Measurements from ENCODE around the gene LBHD2.

- TF ChIP-seq CTCF (IDR thresholded peaks at IDR 0.05; ENCODE audit: low read depth, low read length), result no peak
- TF ChIP-seq EZH2phosphoT487 (IDR thresholded peaks at IDR 0.05; ENCODE audit: low read depth), result no peak
Measured at GRCh38 chr14:103095210-103095778, 11.3 kb downstream of the LBHD2 start.

All from OCI-LY3 (cell line).